H1 (cell line): ENCODE data around the gene TP53I11. TPM values are rescaled to one million over a fixed set of nuclear protein-coding genes. Genes with fewer than 3 reads are reported as not detected.

Source experiments
- GTF2F1 ChIP-seq: IDR thresholded peaks from 2 replicates; pipeline ENCODE4 v1.6.1; 2012; ENCODE audit warnings: low read depth, low read length, improper control_type of control experiment, borderline replicate concordance
- TAF7 ChIP-seq: optimal IDR thresholded peaks from 2 replicates; pipeline ENCODE3; 2011; ENCODE audit warnings: low read depth, mild to moderate bottlenecking, inconsistent platforms, low read length, moderate library complexity, borderline replicate concordance
- polyA plus RNA-seq, 7 experiments: library from polyadenylated mRNA; depleted of rRNA in 3 of 7; stranded (reverse) in 5 of 7; unstranded in 2 of 7; fragments of >200 nt in 5 of 7; fragments of 200-250 nt in 2 of 7; gene quantifications; 1 replicate in 5 of 7; 2 replicates in 1 of 7; 4 replicates in 1 of 7; pipeline versions ENCODE4 v1.2.1 to v1.2.3, GENCODE V29; 2011 to 2013; ENCODE audit warnings: missing spikeins in 2 of 7, mixed read lengths in 2 of 7
- total RNA-seq: library from RNA; stranded (reverse); fragmentation: NEBNext Ultra II Directional; extraction: Animal tissue kit (Norgen Biotek cat#: 25700); gene quantifications from 2 replicates; pipeline ENCODE4 v1.2.1, GENCODE V29; 2021

The TP53I11 gene
- total and polyA plus RNA-seq, 2 of the 8 experiments (the other 6 are each of a cell fraction or from before 2014, with no cell fraction given), result 34.0 to 46.3 TPM

GRCh38 chr11:44923115-44923514, 27.6 kb downstream of the TP53I11 start (continued):
- TF ChIP-seq TAF7, result no peak
- no peak for TF ChIP-seq GTF2F1
